Stimulated activated CD4-positive, alpha-beta T cell treated with anti-CD3 and anti-CD28 coated beads, Interleukin-15, amount 100 ng/mL, for 24 hours (primary cell): ENCODE results near the gene RHO.
A peak's percentile ranks its signal among the peaks of the same experiment; 100 is the strongest.
"Not testable (repeated sequence)": the region's sequence is repeated elsewhere in the genome, so short reads cannot be mapped to it uniquely, and the experiment has no call there.

Experiments
- DNase-seq: peaks from one replicate; pipeline ENCODE4 v3.0.0-alpha.2; 2020

Gene RHO

DNA sequence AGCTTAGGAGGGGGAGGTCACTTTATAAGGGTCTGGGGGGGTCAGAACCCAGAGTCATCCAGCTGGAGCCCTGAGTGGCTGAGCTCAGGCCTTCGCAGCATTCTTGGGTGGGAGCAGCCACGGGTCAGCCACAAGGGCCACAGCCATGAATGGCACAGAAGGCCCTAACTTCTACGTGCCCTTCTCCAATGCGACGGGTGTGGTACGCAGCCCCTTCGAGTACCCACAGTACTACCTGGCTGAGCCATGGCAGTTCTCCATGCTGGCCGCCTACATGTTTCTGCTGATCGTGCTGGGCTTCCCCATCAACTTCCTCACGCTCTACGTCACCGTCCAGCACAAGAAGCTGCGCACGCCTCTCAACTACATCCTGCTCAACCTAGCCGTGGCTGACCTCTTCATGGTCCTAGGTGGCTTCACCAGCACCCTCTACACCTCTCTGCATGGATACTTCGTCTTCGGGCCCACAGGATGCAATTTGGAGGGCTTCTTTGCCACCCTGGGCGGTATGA is at the start of gene RHO:
Gene RHO, plus strand, starts transcription at position 51 of the 512 bp plus-strand sequence. Its CDS starts 95 bp downstream, at position 146.
- DNase-seq: no peak

DNA sequence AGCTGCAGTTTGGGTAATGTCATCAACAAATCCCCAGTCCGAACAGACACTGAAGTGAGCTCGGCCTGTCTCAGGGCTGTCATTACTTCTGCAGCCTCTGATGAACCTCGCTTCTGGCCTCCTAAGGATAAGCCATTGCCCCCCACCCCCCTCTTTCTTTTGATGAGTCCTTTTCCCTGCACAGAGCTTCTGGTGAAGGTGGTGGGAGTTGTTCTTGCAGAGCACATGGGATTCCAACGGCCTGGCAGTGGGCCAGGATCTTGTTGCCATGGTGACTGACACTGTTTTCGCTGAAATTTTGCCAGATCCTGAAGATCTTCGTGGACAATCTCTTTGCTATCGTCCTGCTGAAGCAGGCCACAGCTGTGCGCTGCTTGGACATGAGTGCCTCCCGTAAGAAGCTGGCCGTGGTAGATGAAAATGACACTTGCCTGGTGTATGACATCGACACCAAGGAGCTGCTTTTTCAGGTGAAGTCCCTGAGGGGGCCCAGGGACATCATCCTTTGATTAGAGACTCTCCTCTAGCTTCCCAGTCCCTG is 47.1 kb upstream of the RHO start:
- DNase-seq: not testable (repeated sequence)

DNA sequence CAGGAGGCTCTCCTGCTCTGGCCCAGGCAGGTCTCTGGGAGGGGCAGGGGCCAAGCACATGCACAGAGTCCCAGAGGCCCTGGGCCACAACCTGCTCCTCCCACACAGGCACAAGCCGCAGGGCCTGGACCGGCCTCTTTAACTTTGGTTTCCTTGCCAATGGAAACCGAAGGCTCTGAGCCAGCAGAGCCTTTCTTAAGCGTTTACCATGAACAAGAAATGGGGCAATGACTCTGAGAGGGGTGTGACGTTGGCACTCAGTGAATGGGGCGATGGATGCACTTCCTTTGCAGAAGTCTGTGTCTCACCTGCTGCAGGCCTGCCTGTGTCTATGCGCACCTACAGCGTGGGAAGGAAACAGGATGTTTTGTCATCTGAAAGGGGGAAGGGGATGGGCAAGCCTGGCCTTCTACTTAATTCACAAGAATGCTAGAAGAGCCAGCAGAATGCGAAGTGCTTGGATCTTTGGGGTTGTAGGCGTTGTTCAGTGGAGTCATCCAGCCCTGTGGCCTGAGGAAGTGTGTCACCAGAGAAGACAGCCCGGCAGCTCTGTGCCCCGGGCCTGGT is 46.6 kb upstream of the RHO start:
- DNase-seq: peak; percentile 37

DNA sequence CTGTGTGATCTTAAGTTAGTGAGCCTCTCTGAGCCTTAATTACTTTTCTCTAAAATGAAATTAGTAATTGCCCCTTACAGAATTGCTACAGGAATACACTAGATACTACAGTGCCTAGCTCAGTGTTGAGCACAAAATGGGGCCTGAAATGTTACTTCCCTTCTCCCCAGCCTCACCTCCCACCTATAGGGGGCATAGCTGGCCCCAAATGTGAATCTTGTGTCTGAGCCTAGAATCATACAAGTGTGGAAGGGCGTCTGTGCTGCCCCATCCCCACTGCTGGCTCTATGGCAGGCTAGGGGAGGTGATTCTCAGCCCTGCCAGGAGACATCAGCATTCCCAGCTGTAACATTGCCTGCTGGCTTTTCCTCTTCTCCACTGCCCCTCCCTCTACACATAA is 45.7 kb upstream of the RHO start:
- DNase-seq: no peak

DNA sequence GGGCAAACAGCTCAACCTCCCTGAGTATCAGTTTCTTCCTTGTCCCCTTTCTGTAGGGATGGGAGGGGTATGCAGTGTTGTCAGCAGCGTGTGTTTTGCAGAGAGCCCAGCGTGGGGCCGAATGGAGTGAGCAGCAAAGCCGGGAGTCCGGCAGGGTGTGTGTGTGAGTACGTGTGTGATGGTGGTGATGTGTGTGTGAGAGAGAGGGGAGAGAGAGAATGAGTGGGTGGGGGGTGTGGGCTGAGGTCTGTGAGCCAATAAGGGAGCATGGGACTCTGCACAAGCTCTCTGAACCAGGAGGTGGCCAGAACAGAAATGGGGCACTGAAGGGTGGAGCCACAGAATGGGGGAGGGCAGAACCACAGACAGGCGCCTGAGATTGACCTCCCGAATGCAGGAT is 44.6 kb upstream of the RHO start:
- no peak for DNase-seq

DNA sequence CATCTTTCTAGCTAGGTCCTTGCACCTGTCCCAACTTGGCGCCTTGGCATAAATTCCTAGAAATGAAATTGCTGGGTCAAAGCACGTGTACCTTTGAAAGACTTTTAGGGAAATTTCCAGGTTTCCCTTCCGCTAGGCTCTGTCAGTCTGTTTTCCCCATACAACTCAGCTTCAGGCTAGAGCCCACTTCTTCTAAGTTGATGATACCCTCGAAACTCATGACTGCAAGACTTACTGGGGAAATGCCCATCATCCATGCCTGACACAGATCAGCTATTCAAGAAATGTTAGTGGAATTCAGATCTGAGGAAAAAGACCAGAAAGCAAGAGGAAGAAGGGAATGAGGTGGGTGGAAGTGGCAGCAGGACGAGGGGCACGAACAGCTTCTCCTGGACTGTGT is 43.3 kb upstream of the RHO start:
- not testable (repeated sequence) for DNase-seq

DNA sequence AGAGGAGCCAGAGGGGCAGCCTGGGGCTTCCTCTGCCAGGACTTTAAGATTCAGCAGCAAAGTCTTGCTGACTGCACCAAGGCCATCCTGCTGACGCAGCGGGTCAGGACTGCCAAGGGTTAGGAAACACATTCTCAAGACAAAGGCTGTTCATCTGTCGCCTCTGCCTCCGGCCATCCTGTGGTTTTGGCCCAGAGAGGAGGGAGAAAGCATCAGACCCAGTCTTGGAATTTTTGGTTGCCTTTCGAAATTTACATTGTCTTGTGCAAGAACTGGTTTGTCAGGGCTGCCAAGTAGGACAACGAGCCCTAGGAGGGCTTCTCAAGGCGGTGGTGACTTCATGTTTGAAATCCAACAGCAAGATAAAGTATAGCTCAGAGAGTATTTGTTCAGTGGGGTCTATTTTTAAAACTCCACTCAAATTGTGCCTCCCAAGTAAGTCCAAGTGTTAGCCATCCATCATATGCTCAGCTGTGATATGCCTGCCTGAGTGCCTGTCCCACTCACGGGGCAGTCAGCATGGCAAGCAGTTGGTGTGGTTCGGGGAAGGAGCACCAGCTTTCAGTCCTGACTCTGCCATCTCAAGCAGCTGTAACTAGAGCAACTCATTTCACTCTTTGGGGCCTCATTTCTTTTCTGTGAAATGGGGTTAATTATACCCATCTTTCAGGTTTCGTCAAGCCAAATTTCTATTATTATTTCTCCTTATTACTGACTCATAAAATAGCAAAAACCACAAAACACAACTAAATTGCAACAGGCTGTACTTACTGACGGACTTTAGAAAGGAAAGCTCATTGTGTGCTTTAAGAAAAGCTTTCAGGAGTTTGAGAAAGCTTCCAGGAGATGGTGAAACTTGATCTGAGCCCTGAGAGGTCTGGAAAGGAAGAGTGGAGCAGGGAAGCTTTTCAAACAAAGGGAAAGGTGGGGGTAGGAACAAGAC is 42.4 kb upstream of the RHO start:
- no peak for DNase-seq

DNA sequence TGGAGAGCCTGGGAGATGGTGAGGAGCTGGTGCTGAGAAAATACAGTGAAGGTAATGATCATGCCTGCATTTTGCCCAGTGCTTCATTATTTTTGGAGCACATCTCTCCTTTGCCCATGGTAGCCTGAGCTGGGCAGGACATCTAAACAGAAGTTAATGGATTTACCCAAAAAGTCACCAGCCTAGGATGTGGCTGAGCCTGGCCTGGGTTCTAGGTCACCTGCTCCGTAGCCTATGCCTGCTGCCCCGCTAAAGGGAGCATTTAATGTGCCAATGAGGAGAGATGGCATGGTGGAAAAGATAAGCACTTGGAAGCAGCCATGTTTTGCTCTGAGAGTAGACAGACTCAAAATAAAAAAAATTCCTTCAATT is 41.8 kb upstream of the RHO start:
- no peak for DNase-seq

DNA sequence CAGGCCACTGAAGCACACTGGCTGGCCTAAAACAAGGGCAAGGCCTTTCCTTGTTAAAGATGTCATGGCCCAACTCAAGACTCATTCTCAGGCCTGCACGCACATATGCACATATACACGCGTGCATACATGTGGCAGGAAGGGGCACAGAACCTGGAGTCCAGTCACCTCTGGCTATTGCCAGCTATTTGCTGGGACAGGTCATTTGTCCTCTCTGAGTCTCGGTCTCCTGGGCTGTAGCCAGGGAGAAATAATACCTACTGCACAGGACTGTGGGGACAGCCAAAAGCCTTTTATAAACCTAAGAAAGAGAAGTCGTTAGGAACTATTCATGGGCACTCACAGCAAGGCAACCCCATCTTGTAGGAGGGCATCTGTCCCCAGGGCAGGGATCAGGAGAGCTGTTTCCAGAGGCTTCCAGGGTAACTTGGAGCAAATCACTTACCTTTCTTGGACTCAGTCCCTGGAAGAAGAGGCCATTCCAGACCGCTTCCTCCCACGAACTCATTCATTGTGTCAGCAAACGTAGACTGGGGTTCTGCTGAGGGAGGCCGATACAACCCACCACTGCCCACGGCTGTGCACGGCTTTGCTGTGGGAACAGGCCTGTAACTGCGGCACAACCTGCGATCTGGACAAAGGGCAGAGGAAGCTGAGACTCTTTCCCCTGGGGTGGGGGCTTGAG is 41.1 kb upstream of the RHO start:
- no peak for DNase-seq

DNA sequence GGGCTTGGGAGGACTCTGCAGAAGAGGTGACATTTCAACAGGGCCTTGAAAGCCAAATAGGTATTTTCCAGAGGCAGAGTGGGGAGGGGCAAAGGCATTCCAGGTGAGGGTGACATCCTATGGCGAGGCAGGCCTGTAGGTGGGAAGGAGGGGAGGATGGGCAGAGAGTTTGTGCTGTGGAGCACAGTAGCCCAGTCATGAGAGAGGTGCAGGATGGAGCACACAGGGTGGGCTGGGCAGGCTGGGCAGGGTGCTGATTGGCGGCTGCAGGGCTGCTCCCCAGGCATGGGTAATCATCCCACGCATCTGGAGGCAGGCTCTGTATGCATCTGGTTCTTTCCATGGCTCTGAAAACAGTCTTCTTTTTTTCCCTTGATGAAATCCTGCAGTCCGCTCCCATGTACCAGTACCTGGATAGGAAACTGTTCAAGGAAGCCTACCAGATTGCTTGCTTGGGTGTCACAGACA is 40.5 kb upstream of the RHO start:
- DNase-seq: not testable (repeated sequence)

DNA sequence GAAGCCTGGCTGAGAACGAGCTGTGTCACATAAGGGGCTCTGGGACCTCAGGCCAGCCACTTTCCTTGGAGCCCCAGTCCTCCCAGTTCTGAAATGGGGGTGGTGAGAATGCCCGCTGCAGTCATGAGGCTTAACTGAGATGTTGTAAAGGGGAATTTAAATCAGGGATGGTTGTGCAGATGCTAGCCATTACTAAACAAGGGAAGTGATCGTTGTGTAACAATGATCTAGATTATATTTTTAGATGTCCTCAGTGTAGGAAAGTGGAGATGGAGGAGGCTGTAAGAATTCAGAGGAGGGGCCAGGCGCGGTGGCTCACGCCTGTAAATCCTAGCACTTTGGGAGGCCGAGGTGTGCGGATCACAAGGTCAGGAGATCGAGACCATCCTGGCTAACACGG is 39.2 kb upstream of the RHO start:
- not testable (repeated sequence) for DNase-seq

DNA sequence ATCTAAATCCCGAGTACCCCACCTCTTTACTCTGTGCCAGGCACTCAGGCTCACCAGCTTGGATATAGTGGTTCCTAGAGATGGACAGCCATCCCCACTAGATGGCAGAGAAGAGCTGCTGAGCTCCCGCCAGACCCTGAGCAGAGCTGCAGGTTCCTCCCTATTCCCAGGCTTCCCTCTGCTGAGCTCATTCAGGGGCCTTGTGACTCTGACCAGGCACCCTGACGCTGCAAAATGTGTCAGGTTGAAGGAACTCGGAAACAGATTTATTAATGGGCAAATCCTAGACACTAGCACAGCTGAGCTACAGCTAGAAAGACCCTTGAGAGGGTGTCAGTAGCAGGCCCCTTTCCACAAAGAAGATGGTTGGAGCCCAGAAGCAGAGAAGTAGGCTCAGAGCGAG is 38.2 kb upstream of the RHO start:
- peak; percentile 63 for DNase-seq

DNA sequence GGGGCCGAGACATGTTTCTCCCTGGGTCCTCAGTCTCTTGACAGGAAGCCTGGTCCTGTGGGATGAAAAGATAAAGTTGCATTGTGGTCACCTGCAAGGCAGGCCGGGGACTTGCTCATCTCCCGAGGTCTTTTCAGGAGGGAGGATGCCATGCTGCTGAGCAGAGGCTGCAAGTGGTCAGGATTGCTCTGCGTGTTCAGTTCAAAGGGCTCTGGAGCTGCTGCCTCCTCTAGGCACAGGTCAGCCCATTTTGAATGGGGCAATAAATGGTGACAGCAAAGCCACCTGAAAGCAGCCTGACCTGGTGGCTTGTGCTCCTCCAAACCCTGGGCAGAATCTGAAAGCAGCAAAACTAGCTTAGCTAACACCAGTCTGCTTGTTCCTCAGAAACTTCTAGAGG is 37.4 kb upstream of the RHO start:
- DNase-seq: not testable (repeated sequence)

DNA sequence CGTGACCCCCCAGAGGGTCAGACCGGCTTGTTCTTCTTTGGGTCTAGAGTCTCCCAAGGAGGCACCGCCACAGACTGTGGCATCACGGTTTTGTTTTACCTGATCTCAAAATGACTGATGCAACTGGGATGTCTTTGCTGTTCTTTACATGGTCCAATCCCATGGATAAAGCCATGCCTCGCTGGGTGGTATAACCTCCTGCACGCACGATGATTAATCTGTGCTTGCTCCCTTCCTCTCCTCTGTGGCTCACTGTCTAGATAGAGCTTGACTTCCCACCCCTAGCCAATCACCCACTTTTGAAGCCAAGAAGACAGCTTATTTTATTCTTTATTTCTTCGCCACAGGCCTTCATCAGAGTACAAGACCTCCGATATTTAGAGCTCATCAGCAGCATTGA is 36.6 kb upstream of the RHO start:
- no peak for DNase-seq

DNA sequence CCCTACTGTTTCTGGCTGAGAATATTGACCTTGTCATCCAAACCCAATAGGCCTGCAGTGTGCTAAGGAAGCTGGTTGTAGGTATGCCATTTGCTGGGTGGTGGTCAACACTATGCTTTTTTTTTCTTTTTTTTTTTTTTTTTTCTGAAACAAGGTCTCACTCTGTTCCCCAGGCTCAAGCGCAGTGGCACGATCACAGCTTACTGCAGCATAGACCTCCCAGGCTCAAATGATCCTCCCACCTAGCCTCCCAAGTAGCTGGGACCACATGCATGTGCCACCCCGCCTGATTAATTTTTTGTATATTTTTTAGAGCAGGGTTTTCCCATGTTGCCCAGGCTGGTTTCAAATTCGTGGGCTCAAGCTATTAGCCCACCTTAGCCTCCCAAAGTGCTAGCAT is 35.7 kb upstream of the RHO start:
- no peak for DNase-seq

DNA sequence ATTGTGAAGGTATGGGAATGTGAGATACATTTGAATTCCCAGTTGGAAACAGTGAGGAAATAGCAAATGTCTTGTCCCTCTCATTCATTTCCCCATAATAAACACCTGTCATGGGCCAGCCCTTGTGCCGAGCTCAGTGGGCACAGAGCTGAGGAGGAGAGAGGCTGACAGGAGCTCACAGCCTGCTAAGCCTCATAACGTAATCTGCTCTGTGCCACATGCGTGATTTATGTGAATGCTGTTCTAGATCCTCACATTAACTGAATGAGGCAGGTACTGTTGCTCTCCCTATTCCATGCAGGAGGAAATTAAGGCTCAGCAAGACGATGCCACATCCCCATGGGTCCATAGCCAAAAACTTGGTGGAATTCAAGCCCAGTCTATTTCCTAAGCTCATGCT is 35.2 kb upstream of the RHO start:
- DNase-seq: no peak

DNA sequence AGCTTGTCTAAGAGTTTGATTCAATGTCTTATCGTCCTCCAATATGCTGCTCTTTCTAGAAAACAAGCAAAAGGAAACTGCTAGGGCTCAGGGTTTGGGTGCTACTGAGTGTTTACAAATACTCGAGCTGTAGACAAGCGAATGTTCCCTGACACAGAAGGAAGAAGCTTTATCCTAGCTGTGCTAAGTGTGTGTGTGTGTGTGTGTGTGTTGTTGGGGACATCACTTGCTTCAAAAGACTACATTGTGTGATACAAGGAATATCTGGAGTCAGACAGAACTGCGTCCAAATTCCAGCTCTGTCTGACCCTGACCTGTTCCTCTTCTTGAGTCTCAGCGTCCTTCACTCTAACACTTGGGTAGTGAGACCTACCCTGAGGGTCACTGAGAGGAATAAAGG is 33.9 kb upstream of the RHO start:
- DNase-seq: not testable (repeated sequence)

DNA sequence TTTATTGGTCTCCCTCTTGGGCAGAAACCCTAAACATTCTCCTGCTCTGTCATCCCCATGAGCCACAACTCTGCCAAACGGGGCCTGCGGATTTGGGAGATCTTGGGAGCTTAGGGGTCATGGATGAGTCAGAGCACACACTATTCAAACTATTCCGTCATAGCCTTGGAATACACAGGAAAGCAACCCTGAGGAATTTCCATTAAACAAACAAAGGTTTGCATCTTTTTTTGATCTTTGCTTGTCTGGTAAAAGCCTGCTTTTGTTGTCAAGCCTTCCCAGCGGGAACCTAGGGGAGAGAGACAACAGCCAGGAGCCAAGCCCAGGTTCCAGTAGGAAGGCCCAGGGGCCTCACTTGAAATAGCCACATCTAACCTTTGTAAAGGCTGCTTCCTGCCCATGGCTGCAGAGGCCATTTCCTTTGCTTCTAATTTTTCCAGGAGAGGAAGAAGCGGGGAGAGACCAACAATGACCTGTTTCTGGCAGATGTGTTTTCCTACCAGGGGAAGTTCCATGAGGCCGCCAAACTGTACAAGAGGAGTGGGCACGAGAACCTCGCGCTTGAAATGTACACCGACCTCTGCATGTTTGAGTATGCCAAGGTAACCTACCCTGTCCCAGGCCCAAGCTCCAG is 33.3 kb upstream of the RHO start:
- not testable (repeated sequence) for DNase-seq

DNA sequence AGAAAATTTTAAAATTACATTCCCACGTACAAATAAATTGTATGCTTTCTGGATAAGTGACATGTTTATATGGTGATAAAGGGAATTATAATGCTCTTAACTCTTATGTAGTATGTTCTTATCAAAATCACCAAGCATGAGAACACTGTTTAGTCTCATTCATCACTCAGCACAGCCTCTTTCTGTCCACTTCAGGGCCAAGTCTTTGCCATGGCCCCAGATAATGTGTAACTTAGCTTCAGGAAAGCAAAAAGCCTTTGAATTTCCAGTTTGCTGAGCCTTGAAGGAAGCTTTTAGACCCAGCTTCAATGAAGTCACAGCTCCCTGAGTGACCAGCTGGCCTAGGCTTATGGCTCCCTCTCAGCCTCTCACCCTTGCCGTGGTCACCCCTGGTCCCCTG is 30.6 kb upstream of the RHO start:
- not testable (repeated sequence) for DNase-seq

DNA sequence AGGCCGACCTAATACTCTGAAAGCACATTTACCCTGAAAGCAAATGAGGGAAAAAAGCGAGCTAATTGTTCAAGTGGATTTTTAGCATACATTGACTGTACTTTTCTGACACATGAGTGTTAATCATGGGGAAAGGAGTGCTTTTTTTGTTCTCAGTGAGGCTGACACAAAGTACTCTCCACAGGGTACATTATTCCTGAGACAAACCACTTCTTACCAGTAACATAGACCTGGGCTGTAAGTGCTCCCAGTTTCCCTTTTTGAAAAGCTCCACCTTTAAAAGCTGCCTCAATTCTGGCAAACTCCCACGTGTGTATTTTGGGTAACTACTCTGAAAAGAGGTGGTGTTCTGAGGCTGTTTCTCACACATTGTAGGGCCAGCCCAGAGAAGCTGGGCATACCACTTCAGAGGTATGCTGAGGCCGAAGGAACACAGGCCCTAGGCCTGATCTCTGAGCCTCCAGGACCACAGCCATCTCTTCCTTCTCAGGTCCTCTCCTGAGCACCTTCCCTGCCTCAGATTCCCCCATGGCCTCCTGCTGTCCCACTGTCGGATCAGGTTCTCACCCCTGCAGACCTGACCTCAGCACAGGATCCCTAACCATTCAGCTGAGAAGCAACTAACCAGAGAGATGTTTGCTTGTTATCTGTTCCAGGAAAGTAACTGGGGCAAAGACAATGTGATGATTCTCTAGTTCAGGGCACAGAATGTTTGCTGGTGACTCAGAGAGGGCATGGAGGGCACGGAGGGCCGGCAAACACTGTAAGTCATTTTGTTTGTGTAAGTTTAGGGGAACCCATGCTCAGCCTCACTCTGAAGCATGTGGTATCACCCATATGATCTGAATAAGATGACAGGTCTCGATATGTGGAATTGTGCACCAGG is 29.6 kb upstream of the RHO start:
- not testable (repeated sequence) for DNase-seq

DNA sequence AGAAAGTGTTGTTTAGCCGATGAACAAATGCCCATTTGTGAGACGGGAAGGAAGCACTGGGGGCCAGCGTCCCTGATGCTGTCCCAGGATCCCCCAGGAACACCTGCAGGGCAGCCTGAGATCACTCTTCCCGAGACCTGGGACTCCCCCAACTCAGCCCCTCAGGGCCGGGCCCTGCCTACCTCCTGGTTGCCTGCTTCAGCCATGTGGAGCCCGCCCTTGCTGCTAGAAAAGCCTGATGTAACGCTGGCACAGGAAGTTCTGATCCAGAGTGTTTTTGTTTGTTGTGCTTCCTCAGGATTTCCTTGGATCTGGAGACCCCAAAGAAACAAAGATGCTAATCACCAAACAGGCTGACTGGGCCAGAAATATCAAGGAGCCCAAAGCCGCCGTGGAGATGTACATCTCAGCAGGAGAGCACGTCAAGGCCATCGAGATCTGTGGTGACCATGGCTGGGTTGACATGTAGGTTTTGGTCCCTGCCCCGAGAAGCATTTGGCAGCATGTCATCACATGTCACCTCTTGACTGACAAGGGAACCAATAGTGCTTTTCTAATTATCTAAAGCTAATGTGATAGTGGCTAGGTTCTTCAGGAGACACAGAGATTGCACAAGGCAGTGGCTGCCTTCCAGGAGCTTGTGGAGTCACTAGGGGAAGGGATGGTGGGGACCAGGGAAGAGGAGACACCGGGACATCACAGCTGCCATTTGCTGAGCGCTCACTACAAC is 28.7 kb upstream of the RHO start:
- DNase-seq: not testable (repeated sequence)
